ENCODE measurements around the gene ING5.

GRCh38 chr2:241768850-241769249 is 67.0 kb downstream of the ING5 start:
- TF ChIP-seq CTCF (IDR thresholded peaks at IDR 0.05) (no peak), POLR2A (IDR thresholded peaks at IDR 0.05) (no peak), POLR2AphosphoS5 (IDR thresholded peaks at IDR 0.05) (no peak), EP300 (IDR thresholded peaks at IDR 0.05) (no peak)
